Epidermal melanocyte (primary cell): ENCODE measurements around the gene C15orf39.
"Not testable (repeated sequence)": the region's sequence is repeated elsewhere in the genome, so short reads cannot be mapped to it uniquely, and the experiment has no call there.

Experiments
- DNase-seq: peaks from one replicate; pipeline ENCODE4 v3.0.0; 2011; ENCODE audit warnings: low spot score; ENCODE audit not compliant: insufficient read length

The C15orf39 gene

DNA sequence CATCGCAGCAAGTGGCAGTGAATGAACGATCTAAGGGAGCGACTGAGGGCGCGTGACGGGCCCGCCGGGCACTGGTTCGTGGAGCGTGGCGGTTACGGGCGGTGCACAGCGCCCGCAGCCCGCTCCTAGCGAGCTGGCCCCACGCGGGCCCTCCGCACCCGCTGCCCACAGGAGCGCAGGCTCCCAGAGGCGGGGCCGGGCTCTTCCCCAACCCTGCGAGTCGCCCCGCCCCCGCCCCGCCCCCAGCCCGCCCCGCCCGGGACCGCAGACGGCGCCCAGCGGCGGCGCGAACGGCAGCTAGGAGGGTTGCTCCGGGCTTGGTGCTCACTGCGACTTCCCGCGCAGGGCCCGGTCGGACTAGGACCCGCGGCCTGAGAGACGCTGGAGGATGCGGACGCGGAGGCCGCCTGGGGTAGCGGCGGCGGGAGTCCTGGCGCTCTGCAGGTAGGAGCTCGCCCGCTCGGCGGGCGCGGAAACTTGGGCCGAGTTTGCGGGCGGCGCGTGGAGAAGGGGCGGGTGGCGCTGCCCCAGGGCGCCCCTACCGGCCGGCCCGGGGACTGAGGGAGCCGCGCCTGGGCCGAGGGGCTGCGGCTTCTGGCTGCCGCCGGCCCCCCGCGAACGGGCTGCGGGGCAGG, at the start of gene C15orf39:
C15orf39 (plus strand) TSS at position 267 of the 635 bp plus-strand sequence. CDS start 4,167 bp downstream, outside the sequence.
- DNase-seq: peak; percentile 90

DNA sequence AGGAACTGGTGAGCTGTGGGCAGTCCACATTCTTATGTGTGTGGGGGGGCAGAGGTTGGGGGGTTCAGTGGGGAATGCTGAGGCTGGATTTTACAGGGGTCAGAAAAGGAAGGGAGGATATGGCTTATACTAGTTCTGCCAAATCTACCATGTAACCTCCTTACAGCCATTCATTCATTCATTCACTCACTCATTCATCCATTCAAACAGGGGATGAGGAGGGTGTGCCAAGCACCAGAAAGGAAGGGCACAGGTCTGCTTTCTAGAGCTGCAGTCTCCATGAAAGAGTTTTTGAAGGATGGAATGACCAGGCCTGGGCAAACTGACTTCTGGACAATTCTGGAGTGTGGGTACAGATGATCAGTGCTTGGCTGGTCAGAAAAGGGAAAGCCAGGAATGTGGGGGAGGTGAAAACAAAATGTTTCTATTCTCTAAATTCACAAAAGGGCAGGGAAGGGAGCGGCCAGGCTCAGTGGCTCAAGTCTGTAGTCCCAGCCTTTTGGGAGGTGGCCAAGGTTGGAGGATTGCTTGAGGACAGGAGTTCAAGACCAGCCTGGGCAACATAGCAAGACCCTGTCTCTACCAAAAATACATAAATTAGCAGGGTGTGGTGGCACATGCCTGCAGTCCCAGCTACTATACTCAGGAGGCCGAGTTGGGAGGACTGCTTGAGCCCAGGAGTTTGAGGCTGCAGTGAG, 49.2 kb upstream of the C15orf39 start:
- DNase-seq: no peak

DNA sequence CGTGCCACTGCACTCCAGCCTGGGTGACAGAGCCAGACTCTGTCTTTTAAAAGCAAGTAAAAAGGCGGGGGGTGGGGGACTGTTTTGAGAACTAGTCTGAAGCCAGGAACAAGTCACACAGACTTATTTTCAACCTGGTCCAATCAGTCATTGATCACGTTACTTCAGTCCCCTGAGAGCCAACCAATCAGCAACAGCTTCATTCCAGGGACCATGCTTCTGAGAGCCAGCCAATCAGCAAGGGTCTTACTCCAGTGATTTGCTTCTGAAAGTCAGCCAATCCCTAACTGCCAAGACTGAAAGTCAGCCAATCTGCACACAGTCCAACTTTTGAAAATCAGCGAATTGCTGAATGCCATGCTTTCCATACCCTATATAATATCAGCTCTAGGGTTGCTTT, 48.6 kb upstream of the C15orf39 start:
- no peak for DNase-seq

DNA sequence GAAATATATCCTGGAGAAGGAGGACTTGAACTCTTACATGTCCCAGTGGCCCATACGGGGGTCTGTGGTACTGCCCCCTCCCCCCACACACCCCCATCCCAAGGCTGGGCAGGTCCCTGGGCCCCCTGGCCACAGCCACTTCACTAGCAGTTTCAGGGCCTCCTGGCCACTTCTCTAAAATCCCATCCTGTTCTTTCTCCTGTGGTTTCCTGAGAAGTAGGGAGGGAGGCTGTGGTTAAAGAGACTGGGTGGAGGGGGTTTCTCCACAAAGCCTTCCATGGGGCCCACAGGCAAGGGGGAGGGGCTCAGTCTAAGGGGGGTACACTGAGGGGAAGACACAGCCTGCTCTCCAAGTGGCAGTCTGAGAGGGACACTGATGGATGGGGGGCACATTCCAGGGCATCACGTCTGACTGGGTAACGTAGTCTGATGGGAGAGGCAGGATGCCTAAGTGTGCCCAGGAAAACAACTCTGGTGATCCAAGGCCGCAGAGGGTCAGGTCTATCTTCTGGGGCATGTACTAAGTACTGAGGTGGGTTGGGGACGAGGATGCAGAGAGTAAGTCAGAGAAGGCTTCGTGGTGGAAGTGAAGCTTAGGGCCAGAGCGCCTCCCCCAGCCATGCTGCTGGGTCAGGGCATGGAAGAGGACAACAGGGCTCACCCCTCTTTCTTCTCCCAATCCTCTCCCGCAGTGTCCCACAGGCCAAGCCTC, 48.0 kb upstream of the C15orf39 start:
- DNase-seq: no peak

DNA sequence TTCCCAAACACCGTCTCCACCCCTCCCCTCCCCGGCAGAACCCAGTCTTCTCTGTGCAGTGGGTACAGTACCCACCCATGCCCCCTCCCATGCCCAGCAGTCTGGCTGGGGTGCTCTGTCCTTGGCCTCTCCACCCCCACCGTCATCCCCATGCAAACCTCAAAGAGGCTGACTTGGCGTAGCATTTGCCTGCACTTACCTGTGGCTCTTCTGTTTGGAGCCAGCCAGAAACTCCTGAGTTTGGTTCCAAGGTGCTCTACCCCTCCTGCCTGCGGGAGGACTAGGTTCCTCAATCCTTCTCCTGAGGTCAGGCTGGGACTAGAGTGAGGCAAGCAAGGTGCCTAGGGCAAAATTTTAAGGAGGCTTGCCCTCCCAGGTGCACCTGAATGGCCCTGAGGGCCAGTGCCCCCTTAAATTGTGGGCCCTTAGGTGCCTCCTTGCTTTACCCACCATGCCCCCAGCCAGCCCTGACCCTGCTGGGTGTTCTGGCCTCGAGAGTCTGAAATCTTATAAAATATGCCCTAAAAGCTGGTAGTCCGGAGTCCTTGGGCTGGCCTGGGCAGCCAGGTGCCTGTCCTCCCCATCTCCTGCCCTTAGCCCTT, 47.1 kb upstream of the C15orf39 start:
- DNase-seq: no peak

DNA sequence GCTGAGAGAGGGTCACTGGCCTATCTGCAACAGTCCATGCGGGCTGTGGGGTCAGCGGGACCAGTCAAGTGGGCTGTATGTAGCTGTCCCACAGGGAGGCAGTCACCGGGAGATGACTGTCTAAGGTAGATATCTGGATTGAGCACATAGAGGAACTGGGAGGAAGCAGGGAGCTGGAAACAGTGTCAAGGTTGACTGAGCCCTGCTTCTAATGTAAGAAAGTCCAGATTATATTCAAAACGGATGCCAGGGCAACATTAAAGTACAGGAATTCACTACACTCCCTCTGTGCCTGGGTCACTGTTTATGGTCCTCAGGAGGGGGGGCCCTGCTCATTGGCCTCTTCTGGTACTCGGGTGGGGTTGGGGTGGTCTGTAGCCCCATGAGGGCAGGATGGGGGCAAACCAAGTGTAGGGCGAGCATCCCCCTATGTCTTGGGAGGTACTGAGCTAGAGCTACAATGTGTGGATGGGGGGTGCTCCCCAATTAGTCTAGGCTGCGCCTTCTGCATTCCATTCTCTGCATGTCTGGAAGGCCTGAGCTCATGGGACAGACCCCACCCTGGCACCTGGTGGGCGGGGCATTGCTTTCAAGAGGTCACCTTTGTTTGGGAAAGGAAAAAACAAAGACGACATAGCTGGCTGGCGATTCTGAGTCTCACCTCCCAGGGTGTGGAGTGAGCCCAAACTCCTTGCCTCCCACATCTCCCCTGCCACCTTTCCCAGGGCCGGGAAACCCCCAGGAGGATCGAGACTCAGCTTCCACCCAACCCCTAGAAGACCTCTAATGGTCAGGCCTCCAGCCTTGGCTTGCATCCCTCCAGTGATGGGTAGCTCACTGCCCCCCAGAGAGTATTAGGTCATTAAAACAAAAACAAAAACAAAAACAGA, 45.1 kb upstream of the C15orf39 start:
- no peak for DNase-seq

DNA sequence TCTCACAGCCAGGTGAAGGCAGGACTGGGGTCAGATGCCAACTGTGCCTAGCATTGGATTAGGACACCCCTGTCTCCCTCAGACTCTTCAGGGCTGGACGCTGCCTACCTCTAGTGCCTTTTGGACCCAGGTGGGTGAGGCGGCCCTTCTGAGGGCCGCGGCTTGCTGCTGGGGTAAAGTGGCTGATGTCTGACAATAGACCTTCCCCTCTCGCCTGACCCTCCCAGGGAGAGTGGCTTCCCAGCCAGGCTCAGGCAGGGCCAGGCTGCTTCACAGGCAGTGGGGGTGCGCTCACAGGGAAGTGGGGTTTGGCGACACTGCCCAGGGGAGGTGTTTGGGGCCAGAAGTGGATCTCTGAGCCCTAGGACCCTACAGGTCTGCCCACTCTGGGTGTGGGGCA, 43.3 kb upstream of the C15orf39 start:
- DNase-seq: no peak

DNA sequence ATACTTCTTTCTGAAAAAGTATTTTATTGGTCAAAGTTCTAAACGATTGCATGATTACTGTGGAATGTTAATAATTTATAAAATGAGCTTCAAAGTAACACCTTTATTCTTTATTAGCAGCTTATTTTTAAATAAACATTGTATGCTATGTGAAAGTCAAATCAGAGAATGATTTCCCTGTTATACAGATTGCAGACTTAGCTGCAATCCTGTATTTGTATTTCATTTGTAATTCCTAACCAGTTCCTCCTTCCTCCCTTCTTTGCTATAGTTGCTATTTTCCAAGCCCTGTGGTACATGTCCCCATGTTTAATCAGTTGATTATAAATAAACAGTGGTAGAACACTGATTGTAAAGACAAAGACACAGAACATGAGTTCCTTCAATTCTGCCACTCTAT, 42.4 kb upstream of the C15orf39 start:
- no peak for DNase-seq

DNA sequence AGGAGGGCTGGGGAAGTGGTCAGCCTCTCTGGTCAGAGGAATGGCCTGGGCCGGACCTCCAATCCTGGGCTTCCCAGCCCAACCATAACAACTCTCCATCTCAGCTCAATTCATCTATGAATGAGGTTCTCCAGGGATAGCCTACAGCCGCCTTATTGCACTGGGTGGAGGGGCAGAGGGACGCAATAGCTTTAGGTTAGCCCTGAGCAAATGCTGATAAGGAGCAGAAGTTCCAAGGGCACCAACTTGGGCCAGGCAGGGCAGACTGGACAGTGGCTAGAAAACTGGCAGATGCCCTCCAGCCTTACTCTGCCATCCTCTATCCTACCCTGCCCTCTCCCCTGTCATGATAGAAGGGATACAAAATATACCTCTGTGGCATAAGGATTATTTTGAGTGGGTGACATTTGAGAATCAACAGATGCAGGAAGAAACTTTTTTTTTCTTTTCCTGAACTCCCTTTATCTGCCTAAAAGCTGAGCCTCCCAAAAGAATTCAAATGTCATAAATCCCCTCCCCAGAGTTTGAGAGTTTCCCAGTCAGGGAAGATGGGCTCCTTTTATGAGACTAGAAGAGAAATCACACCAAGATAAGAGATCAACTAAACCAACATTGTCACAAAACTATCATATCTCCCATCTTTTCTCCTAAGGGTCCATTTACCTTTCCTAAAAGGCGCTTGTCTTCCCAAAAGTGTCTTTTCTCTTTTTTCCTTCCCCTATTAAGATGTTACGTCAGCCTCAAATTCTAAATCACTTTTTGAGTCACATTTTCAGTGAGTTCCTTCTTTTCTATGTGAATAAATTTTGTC, 40.4 kb upstream of the C15orf39 start:
- no peak for DNase-seq

DNA sequence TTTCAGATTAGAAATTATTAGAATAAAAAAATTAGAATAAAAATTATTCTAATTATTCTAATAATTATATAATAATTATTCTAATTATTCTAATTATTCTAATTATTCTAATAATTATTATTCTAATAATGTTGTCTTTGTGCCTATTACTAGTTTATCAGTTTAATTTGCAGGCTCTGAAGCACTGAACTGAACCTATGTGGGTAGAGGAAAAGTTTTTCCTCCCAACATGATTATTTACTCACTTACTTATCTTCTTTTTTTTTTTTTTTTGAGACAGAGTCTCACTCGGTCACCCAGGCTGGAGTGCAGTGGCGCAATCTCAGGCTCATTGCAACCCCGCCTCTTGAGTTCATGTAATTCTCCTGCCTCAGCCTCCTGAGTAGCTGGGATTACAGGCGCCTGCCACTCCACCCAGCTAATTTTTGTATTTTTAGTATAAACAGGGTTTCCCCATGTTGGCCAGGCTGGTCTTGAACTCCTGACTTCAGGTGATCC, 39.7 kb upstream of the C15orf39 start:
- no peak for DNase-seq

DNA sequence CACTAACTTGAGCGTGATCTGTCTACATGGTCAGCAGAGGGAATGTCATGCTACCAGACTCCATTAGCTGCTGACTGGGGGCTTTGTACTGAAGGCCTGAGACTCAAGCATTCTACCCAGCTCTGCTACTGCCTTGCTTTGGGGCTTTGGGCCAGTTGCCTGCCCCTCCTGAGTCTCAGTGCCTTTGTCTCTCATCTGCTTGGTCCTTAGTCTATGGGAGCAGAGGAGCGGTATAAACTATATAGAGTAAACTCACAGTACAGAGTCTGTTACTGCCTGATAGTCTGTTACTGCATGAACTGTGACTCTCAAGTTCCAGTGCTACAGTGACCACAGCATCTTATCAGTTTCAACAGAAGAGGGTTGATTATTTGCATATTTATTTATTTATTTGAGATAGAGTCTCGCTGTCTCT, 38.5 kb upstream of the C15orf39 start:
- DNase-seq: no peak

DNA sequence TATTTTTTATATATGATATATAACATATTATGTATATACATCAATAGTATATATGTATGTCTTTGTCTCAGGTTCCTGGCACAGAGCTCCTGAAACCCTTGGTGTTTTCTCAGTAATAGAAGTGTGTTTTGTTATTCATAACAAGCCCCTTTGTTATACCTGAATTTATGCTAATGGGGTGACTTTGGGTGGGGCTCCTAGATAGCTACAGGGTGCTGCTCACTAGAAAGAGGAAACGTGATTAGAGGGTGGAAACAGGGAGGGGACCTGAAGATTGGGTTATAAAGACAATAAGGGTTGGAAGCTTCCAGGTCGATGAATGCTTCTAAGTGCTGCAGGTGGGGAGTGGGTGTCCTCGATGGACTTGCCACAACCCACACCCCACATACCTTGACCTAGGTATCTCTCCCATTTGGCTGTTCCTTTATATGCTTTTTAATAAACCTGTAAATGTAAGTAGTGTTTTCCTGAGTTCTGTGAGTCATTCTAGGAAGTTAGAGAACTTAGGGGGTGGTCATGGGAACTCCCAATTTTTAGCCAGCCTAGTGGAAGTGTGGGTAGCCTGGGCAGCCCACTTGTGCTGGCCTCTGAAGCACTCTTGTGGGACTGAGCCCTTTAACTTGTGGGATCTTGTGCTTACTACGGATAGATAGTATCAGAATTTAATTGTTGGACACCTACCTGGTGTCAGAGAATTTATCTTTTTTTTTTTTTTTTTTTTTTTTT, 36.9 kb upstream of the C15orf39 start:
- DNase-seq: no peak

DNA sequence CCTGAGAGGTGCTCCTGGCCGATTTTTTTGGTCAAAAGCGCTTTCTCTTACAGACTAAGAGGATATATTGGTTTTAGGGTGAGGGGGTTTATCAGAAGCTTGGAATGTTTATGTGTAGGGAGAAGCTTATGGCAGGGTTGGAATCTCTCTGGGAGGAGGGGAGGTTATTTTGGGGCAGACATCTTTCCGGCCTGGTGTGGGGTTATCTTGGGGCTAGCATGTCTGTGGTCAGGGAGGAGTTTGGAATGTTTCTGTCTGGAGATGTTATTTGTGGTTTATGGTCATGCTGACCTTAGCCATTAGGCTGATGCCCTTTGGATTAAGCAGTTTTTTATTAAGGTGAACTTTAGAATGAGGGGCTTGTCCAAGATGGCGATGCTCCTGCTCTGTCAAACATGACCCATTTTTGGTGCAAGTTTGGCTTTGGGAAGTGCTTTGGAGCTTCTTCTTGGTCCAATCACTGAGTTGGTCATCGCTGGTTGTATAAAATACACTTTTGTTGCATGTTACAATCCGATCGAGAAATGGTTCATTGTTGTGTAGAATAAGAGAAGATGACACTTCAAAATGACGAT, 35.1 kb upstream of the C15orf39 start:
- DNase-seq: not testable (repeated sequence)

DNA sequence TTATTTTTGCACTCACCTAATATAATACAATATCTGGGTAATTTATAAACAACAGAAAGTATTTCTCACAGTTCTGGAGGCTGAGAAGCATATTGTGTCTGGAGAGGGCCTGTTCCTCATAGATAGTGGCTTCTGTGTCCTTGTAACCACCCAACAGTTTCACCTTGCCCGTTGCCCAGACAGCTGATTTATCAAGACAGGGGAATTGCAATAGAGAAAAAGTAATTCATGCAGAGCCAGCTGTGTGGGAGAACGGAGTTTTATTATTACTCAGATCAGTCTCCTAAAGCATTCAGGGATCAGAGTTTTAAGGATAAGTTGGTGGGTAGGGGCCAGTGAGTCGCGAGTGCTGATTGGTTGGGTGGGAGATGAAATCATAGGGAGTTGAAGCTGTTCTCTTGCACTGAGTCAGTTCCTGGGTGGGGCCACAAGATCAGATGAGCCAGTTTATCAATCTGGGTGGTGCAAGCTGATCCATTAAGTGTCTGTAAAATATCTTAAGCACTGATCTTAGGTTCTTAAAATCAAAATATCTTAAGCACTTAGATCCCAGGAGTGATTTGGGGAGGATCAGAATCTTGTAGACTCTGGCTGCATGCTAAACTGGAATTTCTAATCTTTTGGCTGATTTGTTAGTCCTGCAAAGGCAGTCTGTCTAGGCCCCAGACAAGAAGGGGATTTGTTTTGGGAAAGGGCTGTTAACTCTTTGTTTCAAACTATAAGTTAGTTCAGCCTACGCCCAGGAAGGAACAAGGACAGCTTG, 33.9 kb upstream of the C15orf39 start:
- no peak for DNase-seq

DNA sequence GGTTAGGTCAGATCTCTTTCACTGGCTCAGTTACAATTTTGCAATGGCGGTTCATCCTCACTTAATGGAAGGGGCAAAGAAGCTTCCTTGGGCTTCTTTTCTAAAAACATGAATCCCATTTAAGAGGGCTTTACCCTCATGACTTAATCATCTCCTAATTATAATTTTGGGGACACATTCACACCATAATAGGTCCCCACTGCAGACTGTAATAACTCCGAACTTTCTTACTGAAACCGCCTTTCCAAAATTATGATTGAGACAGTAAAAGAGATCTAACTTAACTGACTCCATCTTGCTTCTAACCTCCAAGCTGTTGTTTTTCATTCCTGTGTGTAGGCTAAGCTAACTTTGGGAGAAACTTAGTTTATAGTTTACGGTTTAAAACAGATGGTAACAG, 33.3 kb upstream of the C15orf39 start:
- no peak for DNase-seq

DNA sequence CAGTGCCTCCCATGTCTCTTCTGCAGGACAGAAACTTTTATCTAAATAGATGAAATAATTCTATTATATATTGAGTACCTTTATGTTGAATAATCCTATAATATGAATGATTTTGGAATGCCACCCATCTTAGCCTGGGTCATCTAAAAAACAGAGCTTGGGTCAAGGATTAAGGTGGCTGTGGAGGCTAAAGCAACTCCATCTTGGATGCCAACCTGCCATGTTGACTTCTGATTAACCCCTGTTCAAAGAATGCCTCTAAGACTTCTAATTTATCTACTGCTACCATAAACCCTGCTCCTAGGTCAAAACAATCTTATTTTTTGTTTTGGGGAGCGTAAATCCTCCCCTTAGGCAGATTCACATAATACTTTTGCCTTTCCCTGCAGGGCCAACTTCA, 31.5 kb upstream of the C15orf39 start:
- DNase-seq: no peak

DNA sequence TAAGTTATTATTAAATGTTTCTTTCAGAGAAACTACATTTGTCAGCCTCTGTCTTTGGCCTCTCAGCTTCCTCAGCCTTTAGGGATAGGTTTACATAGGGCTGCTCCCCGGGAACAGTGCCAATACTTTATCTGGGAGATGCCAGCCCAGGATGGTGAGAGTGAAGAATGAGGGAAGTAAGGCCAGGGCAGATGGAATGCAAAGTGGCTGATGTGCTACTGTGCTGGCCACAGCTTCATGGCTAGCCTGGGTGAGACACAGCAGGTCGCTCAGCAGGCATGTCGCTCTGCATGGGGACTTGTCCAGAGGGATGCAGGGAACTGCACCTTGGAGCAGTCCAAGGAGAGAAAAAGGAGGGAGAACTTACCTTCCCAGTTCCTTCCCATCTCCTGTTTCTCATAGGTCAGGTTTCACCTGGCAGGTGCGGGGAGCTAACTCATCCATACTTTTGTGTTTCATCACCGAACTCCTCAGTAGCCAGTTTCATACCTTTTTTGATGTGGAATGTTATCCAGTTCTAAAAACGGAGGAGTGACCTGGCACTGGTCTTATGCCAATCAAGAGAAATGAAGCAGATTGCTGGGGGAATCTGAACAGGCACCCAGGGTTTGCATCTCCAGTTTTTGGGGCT, 30.9 kb upstream of the C15orf39 start:
- no peak for DNase-seq

DNA sequence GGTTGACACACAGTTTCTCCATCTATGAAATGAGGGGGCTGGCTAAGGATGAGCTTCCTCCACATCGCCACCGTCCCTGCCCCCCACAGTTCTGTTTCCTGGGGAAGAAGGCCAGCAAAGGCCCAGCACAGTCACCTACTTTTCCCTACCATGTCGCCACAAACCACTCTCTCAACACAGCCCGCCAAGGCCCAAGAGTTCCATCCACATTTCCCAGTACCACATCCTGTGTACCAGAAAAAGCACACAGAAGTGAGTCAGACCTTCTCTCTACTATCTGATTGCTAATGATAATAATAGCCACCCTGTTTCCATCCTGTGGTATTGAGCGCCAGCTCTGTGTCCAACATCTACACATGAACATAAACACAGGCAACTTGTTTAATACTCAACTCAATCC, 30.3 kb upstream of the C15orf39 start:
- no peak for DNase-seq
